K562 (cell line): ENCODE data around the gene LRRC25.
A peak's percentile ranks its signal among the peaks of the same experiment; 100 is the strongest.

Experiments
- ATF4 ChIP-seq: fragments of 450-650 bp; formaldehyde crosslinking; IDR thresholded peaks from 2 replicates; pipeline ENCODE4 v1.4.0; 2022; ENCODE audit warnings: mild to moderate bottlenecking, moderate library complexity
- CBFB ChIP-seq: sonication (generic); formaldehyde crosslinking; IDR thresholded peaks from 2 replicates; pipeline ENCODE4 v1.4.0; 2020; ENCODE audit warnings: mild to moderate bottlenecking, missing genetic modification reagents
- FOXK2 ChIP-seq, 2 experiments: fragments of 450-650 bp; IDR thresholded peaks in 1 of 2; conservative IDR thresholded peaks in 1 of 2; 2 replicates each; pipeline ENCODE4 v1.6.1; 2016; ENCODE audit warnings: low read depth in 2 of 2, mild to moderate bottlenecking in 1 of 2
- RAD21 ChIP-seq, 2 experiments: fragments of 250-450 bp in 1 of 2; fragments of 450-650 bp in 1 of 2; sonication (Bioruptor Pico) in 1 of 2; formaldehyde crosslinking in 1 of 2; IDR thresholded peaks in 1 of 2; conservative IDR thresholded peaks in 1 of 2; 2 replicates each; pipeline versions ENCODE4 v1.4.0 to v1.8.0; 2020 to 2022; ENCODE audit warnings: mild to moderate bottlenecking in 2 of 2, moderate library complexity in 1 of 2
- ZBTB8A ChIP-seq: fragments of 450-650 bp; IDR thresholded peaks from 2 replicates; pipeline ENCODE4 v1.6.1; 2018; ENCODE audit warnings: mild to moderate bottlenecking, moderate library complexity; ENCODE audit not compliant: partially characterized antibody
- ZKSCAN8 ChIP-seq: fragments of 200-800 bp; sonication (Bioruptor generic); IDR thresholded peaks from 2 replicates; pipeline ENCODE4 v1.6.1; 2016; ENCODE audit warnings: missing genetic modification characterization, missing compliant biosample characterization

DNA sequence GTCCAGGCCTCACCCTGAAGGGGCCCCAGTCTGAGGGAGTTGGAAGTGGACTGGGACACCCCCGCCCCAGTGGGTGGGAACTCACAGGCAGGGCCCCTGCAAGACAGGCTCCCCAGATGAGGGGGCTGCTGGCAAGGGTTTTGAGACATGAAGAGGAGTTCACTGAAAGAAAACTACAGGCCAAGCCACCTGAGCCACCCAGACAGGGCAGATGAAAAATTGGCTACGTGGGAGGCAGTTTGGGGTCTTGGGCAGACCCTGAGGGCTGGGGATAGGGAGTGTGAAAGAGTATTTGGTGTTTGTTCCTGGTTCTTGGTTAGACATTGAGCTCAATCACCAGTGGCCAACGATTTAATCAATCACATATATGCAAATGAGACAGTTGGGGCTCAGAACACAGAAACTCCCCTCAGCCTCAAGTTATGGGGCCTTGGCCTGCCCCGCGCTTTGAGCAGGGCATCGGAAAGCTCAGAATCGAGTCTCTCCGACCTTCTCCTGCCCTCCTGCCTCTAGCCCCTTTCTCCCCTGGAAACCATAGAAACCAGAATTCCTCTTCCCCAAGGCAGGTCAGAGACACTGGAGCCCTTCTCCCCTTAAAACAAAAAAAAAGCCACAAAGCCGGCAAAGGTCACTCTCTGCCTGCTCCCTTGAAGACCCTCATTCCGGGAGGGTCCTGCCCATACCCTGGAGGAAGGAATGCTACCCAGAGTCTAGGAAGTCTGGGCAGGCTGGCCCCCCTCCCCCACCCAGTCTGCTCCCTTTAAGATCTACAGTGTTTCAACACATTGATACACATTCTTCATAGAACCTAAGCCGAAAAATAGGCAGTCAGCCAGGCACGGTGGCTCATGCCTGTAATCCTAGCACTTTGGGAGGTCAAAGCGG, 41.8 kb upstream of the LRRC25 start:
- TF ChIP-seq CBFB (CRISPR knock-in tag), result no peak
- no peak for TF ChIP-seq RAD21 (CRISPR knock-in tag; conservative IDR thresholded peaks at IDR 0.05 in 1 of 2, IDR thresholded peaks at IDR 0.05 in 1 of 2)
- no peak for TF ChIP-seq ZKSCAN8 (CRISPR knock-in tag)
- TF ChIP-seq FOXK2 (conservative IDR thresholded peaks at IDR 0.05 in 1 of 2, IDR thresholded peaks at IDR 0.05 in 1 of 2; ENCODE audit: low read depth in 2 of 2), result no peak; a peak in 1 of 4 replicates
- 0 out of 2 replicates have a peak, but pooled peaks have one; percentile 21 for TF ChIP-seq ATF4 (CRISPR knock-in tag)
- TF ChIP-seq ZBTB8A, result no peak
